ENCODE measurements around the gene CTU1.

Gene CTU1

GRCh38 chr19:51131780-51132680, 23.8 kb upstream of the CTU1 start:
- no peak for DNase-seq (ENCODE audit: low spot score)

GRCh38 chr19:51129716-51130115, 21.5 kb upstream of the CTU1 start:
- no peak for DNase-seq (ENCODE audit: low spot score)

GRCh38 chr19:51128227-51128626, 20.0 kb upstream of the CTU1 start:
- no peak for DNase-seq (ENCODE audit: low spot score)

GRCh38 chr19:51127755-51128154, 19.5 kb upstream of the CTU1 start:
- DNase-seq (ENCODE audit: low spot score), result no peak

GRCh38 chr19:51127032-51127431, 18.8 kb upstream of the CTU1 start:
- no peak for DNase-seq (ENCODE audit: low spot score)

- no peak for DNase-seq (ENCODE audit: low spot score)
Measured at GRCh38 chr19:51125421-51126075, 17.3 kb upstream of the CTU1 start.

- DNase-seq (ENCODE audit: low spot score), result no peak
Measured at GRCh38 chr19:51124729-51125128, 16.5 kb upstream of the CTU1 start, which contains the start of gene SIGLEC9. TSS of gene SIGLEC9 (plus strand) at chr19:51124906. CDS start at chr19:51124975, 69 bp downstream.

- DNase-seq (ENCODE audit: low spot score), result no peak
Measured at GRCh38 chr19:51124216-51124615, 16.0 kb upstream of the CTU1 start.

GRCh38 chr19:51123802-51124201, 15.6 kb upstream of the CTU1 start:
- no peak for DNase-seq (ENCODE audit: low spot score)

GRCh38 chr19:51123381-51123800, 15.2 kb upstream of the CTU1 start:
- DNase-seq (ENCODE audit: low spot score), result no peak

GRCh38 chr19:51122112-51122981, 14.1 kb upstream of the CTU1 start:
- no peak for DNase-seq (ENCODE audit: low spot score)

- DNase-seq (ENCODE audit: low spot score), result no peak
Measured at GRCh38 chr19:51121257-51121656, 13.0 kb upstream of the CTU1 start.

- no peak for DNase-seq (ENCODE audit: low spot score)
Measured at GRCh38 chr19:51120160-51120559, 12.0 kb upstream of the CTU1 start.

GRCh38 chr19:51119611-51120010, 11.4 kb upstream of the CTU1 start:
- no peak for DNase-seq (ENCODE audit: low spot score)

GRCh38 chr19:51119101-51119500, 10.9 kb upstream of the CTU1 start:
- DNase-seq (ENCODE audit: low spot score), result no peak

GRCh38 chr19:51116736-51117286, 8.6 kb upstream of the CTU1 start:
- no peak for DNase-seq (ENCODE audit: low spot score)

GRCh38 chr19:51114087-51114729, 6.0 kb upstream of the CTU1 start:
- no peak for DNase-seq (ENCODE audit: low spot score)

GRCh38 chr19:51111606-51112005, 3.4 kb upstream of the CTU1 start:
- peak; percentile 67 for DNase-seq (ENCODE audit: low spot score)

- DNase-seq (ENCODE audit: low spot score), result no peak
Measured at GRCh38 chr19:51110666-51110971, 2.4 kb upstream of the CTU1 start.

- DNase-seq (ENCODE audit: low spot score), result no peak
Measured at GRCh38 chr19:51108805-51109146, 567 bp upstream of the CTU1 start.

- peak; percentile 41 for DNase-seq (ENCODE audit: low spot score)
Measured at GRCh38 chr19:51107406-51108065, 673 bp downstream of the CTU1 start.

Measured in SW480 (cell line).